SK-N-SH (cell line): Measurements from ENCODE around the gene CCDC57. TPM values are rescaled to one million over a fixed set of nuclear protein-coding genes. Genes with fewer than 3 reads are reported as not detected.
A peak's percentile ranks its signal among the peaks of the same experiment; 100 is the strongest.

Experiments
- CTCF ChIA-PET: fragments of 300-600, 350-600 bp; formaldehyde crosslinking; extraction: SDS; loops from one replicate; lab custom pipeline; 2021; lab: Yijun Ruan, JAX
- POLR2A ChIA-PET: fragments of 350-600 bp; sonication (Branson Sonifier 250); formaldehyde crosslinking; extraction: SDS; loops from one replicate; lab custom pipeline; 2020; ENCODE audit warnings: antibody characterized with exemption, inconsistent platforms; lab: Yijun Ruan, JAX
- DNase-seq: peaks from one replicate; pipeline ENCODE4 v3.0.0; 2012
- H2AFZ ChIP-seq: fragments of 200-600 bp; sonication (generic); 2 replicates; pipeline ENCODE4 v1.8.1; 2016; ENCODE audit warnings: antibody characterized with exemption, mild to moderate bottlenecking, low read depth
- H3F3A ChIP-seq: fragments of 200-600 bp; sonication (generic); replicated peaks from 2 replicates; pipeline ENCODE3; 2016; ENCODE audit warnings: antibody characterized with exemption, mild to moderate bottlenecking; ENCODE audit not compliant: insufficient read depth
- H3K27ac ChIP-seq, 2 experiments: fragments of 200-500 bp in 1 of 2; fragments of 200-600 bp in 1 of 2; sonication (Bioruptor generic) in 1 of 2; sonication (generic), shearing (Covaris generic) in 1 of 2; 2 replicates each; pipeline versions ENCODE4 v1.5.1 to v1.6.1; 2014 to 2016; ENCODE audit warnings: low read depth in 2 of 2, inconsistent platforms in 1 of 2, low read length in 1 of 2, mild to moderate bottlenecking in 1 of 2, mixed read lengths in 1 of 2
- H3K27me3 ChIP-seq: fragments of 200-600 bp; sonication (generic), shearing (Covaris generic); 2 replicates; pipeline ENCODE4 v1.6.1; 2016; ENCODE audit warnings: mixed run types; ENCODE audit not compliant: insufficient read depth
- H3K36me3 ChIP-seq, 2 experiments: fragments of 200-500 bp in 1 of 2; fragments of 200-600 bp in 1 of 2; sonication (Bioruptor generic) in 1 of 2; sonication (generic) in 1 of 2; replicated peaks in 1 of 2; 2 replicates each; pipeline versions ENCODE3 to v1.5.1; 2014 to 2016; ENCODE audit warnings: low read length in 1 of 2, mild to moderate bottlenecking in 1 of 2; ENCODE audit not compliant: insufficient read depth in 2 of 2, control insufficient read depth in 1 of 2
- H3K4me1 ChIP-seq, 2 experiments: fragments of 200-500 bp in 1 of 2; fragments of 200-600 bp in 1 of 2; sonication (Bioruptor generic) in 1 of 2; sonication (generic), shearing (Covaris generic) in 1 of 2; 2 replicates each; pipeline versions ENCODE4 v1.5.1 to v1.6.1; 2014 to 2016; ENCODE audit warnings: low read depth in 1 of 2, low read length in 1 of 2, mixed run types in 1 of 2; ENCODE audit not compliant: insufficient read depth in 2 of 2, control insufficient read depth in 1 of 2
- H3K4me2 ChIP-seq: fragments of 200-600 bp; sonication (generic), shearing (Covaris generic); 2 replicates; pipeline ENCODE4 v1.6.1; 2017; ENCODE audit warnings: mixed run types
- H3K4me3 ChIP-seq, 2 experiments: fragments of 200-500 bp in 1 of 2; fragments of 200-600 bp in 1 of 2; sonication (Bioruptor generic) in 1 of 2; sonication (generic), shearing (Covaris generic) in 1 of 2; 2 replicates each; pipeline versions ENCODE4 v1.5.1 to v1.8.1; 2014 to 2016; ENCODE audit warnings: low read depth in 2 of 2, inconsistent platforms in 1 of 2, low read length in 1 of 2, mild to moderate bottlenecking in 1 of 2, mixed read lengths in 1 of 2, moderate library complexity in 1 of 2
- H3K79me2 ChIP-seq: fragments of 200-600 bp; sonication (generic); 2 replicates; pipeline ENCODE4 v1.8.1; 2017; ENCODE audit warnings: mild to moderate bottlenecking; ENCODE audit not compliant: insufficient read depth
- H3K9ac ChIP-seq: fragments of 200-600 bp; sonication (generic); 2 replicates; pipeline ENCODE4 v1.6.1; 2017; ENCODE audit warnings: mixed run types
- H3K9me2 ChIP-seq: fragments of 200-600 bp; sonication (generic); 2 replicates; pipeline ENCODE4 v1.6.1; 2017; ENCODE audit warnings: mixed run types
- H3K9me3 ChIP-seq: fragments of 200-600 bp; sonication (generic); 2 replicates; pipeline ENCODE4 v1.6.1; 2017; ENCODE audit warnings: mixed run types, mild to moderate bottlenecking, moderate library complexity
- H4K20me1 ChIP-seq: fragments of 200-600 bp; sonication (generic); 2 replicates; pipeline ENCODE4 v1.6.1; 2017; ENCODE audit warnings: mild to moderate bottlenecking, mixed run types; ENCODE audit not compliant: insufficient read depth
- EZH2phosphoT487 ChIP-seq: fragments of 200-600 bp; sonication (generic); IDR thresholded peaks from 2 replicates; pipeline ENCODE4 v1.6.1; 2017; ENCODE audit warnings: low read depth, mixed run types, mild to moderate bottlenecking, antibody characterized with exemption, moderate library complexity, borderline replicate concordance
- GABPA ChIP-seq: IDR thresholded peaks from 2 replicates; pipeline ENCODE4 v1.4.0; 2012; ENCODE audit warnings: low read depth, mild to moderate bottlenecking
- GATA2 ChIP-seq: sonication (generic); formaldehyde crosslinking; IDR thresholded peaks from 2 replicates; pipeline ENCODE4 v1.5.0; 2020; ENCODE audit warnings: mild to moderate bottlenecking, missing genetic modification reagents
- IRF3 ChIP-seq: fragments of 150-350 bp; IDR thresholded peaks from 2 replicates; pipeline ENCODE4 v1.6.1; 2016; ENCODE audit warnings: mild to moderate bottlenecking, low read depth, low read length
- PBX3 ChIP-seq: IDR thresholded peaks from 2 replicates; pipeline ENCODE4; 2012
- POLR2AphosphoS5 ChIP-seq: IDR thresholded peaks from 2 replicates; pipeline ENCODE4 v1.6.1; 2012; ENCODE audit warnings: low read depth, low read length
- RAD21 ChIP-seq: IDR thresholded peaks from 2 replicates; pipeline ENCODE4 v1.6.1; 2012; ENCODE audit warnings: mild to moderate bottlenecking, low read length
- RCOR1 ChIP-seq: fragments of 150-350 bp; IDR thresholded peaks from 2 replicates; pipeline ENCODE4 v1.6.1; 2017; ENCODE audit warnings: antibody characterized with exemption, low read length
- REST ChIP-seq: IDR thresholded peaks from 2 replicates; pipeline ENCODE4 v1.6.1; 2012; ENCODE audit warnings: mild to moderate bottlenecking, low read depth, low read length, moderate library complexity
- RFX5 ChIP-seq: IDR thresholded peaks from 2 replicates; pipeline ENCODE4 v1.6.1; 2012; ENCODE audit warnings: mild to moderate bottlenecking, improper control_type of control experiment, low read length
- RXRA ChIP-seq: IDR thresholded peaks from 2 replicates; pipeline ENCODE4 v1.4.0; 2012; ENCODE audit warnings: low read depth, mild to moderate bottlenecking, borderline replicate concordance
- SMC3 ChIP-seq: IDR thresholded peaks from 2 replicates; pipeline ENCODE4 v1.6.1; 2012; ENCODE audit warnings: low read depth, low read length, improper control_type of control experiment
- TAF1 ChIP-seq: IDR thresholded peaks from 2 replicates; pipeline ENCODE4 v1.6.1; 2012; ENCODE audit warnings: low read depth, mild to moderate bottlenecking, low read length, moderate library complexity, borderline replicate concordance
- ZBTB33 ChIP-seq: IDR thresholded peaks from 2 replicates; pipeline ENCODE4 v1.4.0; 2012; ENCODE audit warnings: low read depth, borderline replicate concordance
- WGBS: methylation state at CpG from one replicate; pipeline ENCODE4 v1.1.6; 2017; ENCODE audit warnings: low lambda C conversion rate; 5-methylcytosine and 5-hydroxymethylcytosine counted together
- polyA plus RNA-seq, 3 experiments: library from polyadenylated mRNA; depleted of rRNA; stranded (reverse); fragments of >200 nt; gene quantifications; 2 replicates each; pipeline ENCODE4 v1.2.3, GENCODE V29; 2012

Gene CCDC57
- polyA plus RNA-seq, 1 of the 3 experiments (the other 2 are of a cell fraction): 68.6 TPM

GRCh38 chr17:82214012-82214628, 1.5 kb upstream of the CCDC57 start:
- Histone ChIP-seq H3K27ac (no peak overlapping the region), H2AFZ (no peak overlapping the region), H3K4me1 (peaks cover 34 to 43% of the 10 kb centered on the region in 2 experiments), H3K27me3 (no peaks in the 10 kb centered on the region), H3K9ac (no peak overlapping the region), H3K9me3 (no peaks in the 10 kb centered on the region), H3K4me2 (0 out of 2 replicates have a peak overlapping the region, but pooled peaks have one; percentile 11), H3K79me2 (peaks cover 40% of the 10 kb centered on the region), H3K4me3 (no peak overlapping the region), H4K20me1 (no peaks in the 10 kb centered on the region), H3K9me2 (no peaks in the 10 kb centered on the region), H3F3A (peaks cover 29% of the 10 kb centered on the region), H3K36me3 (peaks cover 0 to 8% of the 10 kb centered on the region in 2 experiments)
- no peak for TF ChIP-seq TAF1
- TF ChIP-seq PBX3: no peak
- no peak for TF ChIP-seq RAD21
- peak; percentile 53 for DNase-seq
- CTCF ChIA-PET: interaction anchor here (1.7 to 3.1 kb wide), 5 partner anchors 8 to 184 kb away, joined by 3 to 15 read pairs (median 9); partner anchors contain the start of gene RAC3
- 87% methylated on average over 11 of the region's 11 CpGs for WGBS
- POLR2A ChIA-PET: no interaction called here

GRCh38 chr17:82213251-82214011, 789 bp upstream of the CCDC57 start:
- Histone ChIP-seq H3K9ac (peak overlapping the region; percentile 93), H3K9me2 (no peaks in the 10 kb centered on the region), H3K9me3 (no peaks in the 10 kb centered on the region), H3K27me3 (no peaks in the 10 kb centered on the region), H3F3A (peaks cover 29% of the 10 kb centered on the region), H3K36me3 (peaks cover 0 to 8% of the 10 kb centered on the region in 2 experiments), H2AFZ (peak overlapping the region; percentile 80; the same call in 1 of the 2 replicates), H3K4me2 (peak overlapping the region; percentile 99), H3K27ac (peak overlapping the region; percentile 83 to 89), H3K4me3 (peak overlapping the region; percentile 76 to 88), H3K79me2 (peaks cover 35% of the 10 kb centered on the region), H4K20me1 (no peaks in the 10 kb centered on the region), H3K4me1 (peaks cover 28 to 43% of the 10 kb centered on the region in 2 experiments)
- peak; percentile 97 for DNase-seq
- POLR2A ChIA-PET: no interaction called here
- WGBS: 9% methylated on average over 32 of the region's 37 CpGs
- CTCF ChIA-PET: interaction anchor here (1.5 to 3.1 kb wide), 6 partner anchors 7 to 183 kb away, joined by 3 to 15 read pairs (median 7); partner anchors contain the start of gene RAC3
- TF ChIP-seq RCOR1 (no peak), IRF3 (no peak), GATA2 (CRISPR knock-in tag) (no peak), PBX3 (no peak), SMC3 (no peak), ZBTB33 (no peak), RAD21 (no peak), RFX5 (no peak), EZH2phosphoT487 (no peak), REST (no peak), RXRA (no peak), GABPA (no peak), POLR2AphosphoS5 (peak; percentile 42; the same call in 1 of the 2 replicates)
